Stimulated activated CD8-positive, alpha-beta memory T cell treated with anti-CD3 and anti-CD28 coated beads, Interleukin-15, amount 100 ng/mL, for 1 hour (primary cell): ENCODE measurements around the gene ZNF33B.
"Not testable (repeated sequence)": the region's sequence is repeated elsewhere in the genome, so short reads cannot be mapped to it uniquely, and the experiment has no call there.

ENCODE experiments used
- DNase-seq: peaks from one replicate; pipeline ENCODE4 v3.0.0-alpha.2; 2020; ENCODE audit warnings: low read depth

The ZNF33B gene

GRCh38 chr10:42638055-42638820 lies at the start of gene ZNF33B:
Gene ZNF33B (minus strand): TSS chr10:42638570. CDS start chr10:42636928, 1,642 bp downstream.
- DNase-seq: peak; percentile 83

- DNase-seq: no peak
Observed at GRCh38 chr10:42684517-42684916, 46.1 kb upstream of the ZNF33B start.

- no peak for DNase-seq
Observed at GRCh38 chr10:42680267-42680666, 41.9 kb upstream of the ZNF33B start.

GRCh38 chr10:42665181-42665979 lies 27.0 kb upstream of the ZNF33B start:
- not testable (repeated sequence) for DNase-seq

- no peak for DNase-seq
Observed at GRCh38 chr10:42654419-42654818, 16.0 kb upstream of the ZNF33B start.

GRCh38 chr10:42652858-42653257 lies 14.5 kb upstream of the ZNF33B start:
- no peak for DNase-seq

- no peak for DNase-seq
Observed at GRCh38 chr10:42650374-42650773, 12.0 kb upstream of the ZNF33B start.

- DNase-seq: no peak
Observed at GRCh38 chr10:42648512-42648911, 10.1 kb upstream of the ZNF33B start.

GRCh38 chr10:42646687-42647640 lies 8.6 kb upstream of the ZNF33B start:
- no peak for DNase-seq

GRCh38 chr10:42646214-42646613 lies 7.8 kb upstream of the ZNF33B start:
- DNase-seq: no peak

- DNase-seq: no peak
Observed at GRCh38 chr10:42645516-42645915, 7.1 kb upstream of the ZNF33B start.

GRCh38 chr10:42645103-42645502 lies 6.7 kb upstream of the ZNF33B start:
- no peak for DNase-seq

GRCh38 chr10:42640610-42641229 lies 2.4 kb upstream of the ZNF33B start:
- DNase-seq: no peak

GRCh38 chr10:42638821-42639270 lies 476 bp upstream of the ZNF33B start:
- no peak for DNase-seq

- no peak for DNase-seq
Observed at GRCh38 chr10:42637648-42638054, 719 bp downstream of the ZNF33B start.

GRCh38 chr10:42637142-42637541 lies 1.2 kb downstream of the ZNF33B start:
- no peak for DNase-seq

- no peak for DNase-seq
Observed at GRCh38 chr10:42635098-42635497, 3.3 kb downstream of the ZNF33B start.

GRCh38 chr10:42632564-42632963 lies 5.8 kb downstream of the ZNF33B start:
- no peak for DNase-seq

- no peak for DNase-seq
Observed at GRCh38 chr10:42630537-42631134, 7.7 kb downstream of the ZNF33B start.

GRCh38 chr10:42623929-42624328 lies 14.4 kb downstream of the ZNF33B start:
- DNase-seq: no peak

- no peak for DNase-seq
Observed at GRCh38 chr10:42618424-42618823, 19.9 kb downstream of the ZNF33B start.
